ENCODE measurements around the gene GINS3.

The GINS3 gene

DNA sequence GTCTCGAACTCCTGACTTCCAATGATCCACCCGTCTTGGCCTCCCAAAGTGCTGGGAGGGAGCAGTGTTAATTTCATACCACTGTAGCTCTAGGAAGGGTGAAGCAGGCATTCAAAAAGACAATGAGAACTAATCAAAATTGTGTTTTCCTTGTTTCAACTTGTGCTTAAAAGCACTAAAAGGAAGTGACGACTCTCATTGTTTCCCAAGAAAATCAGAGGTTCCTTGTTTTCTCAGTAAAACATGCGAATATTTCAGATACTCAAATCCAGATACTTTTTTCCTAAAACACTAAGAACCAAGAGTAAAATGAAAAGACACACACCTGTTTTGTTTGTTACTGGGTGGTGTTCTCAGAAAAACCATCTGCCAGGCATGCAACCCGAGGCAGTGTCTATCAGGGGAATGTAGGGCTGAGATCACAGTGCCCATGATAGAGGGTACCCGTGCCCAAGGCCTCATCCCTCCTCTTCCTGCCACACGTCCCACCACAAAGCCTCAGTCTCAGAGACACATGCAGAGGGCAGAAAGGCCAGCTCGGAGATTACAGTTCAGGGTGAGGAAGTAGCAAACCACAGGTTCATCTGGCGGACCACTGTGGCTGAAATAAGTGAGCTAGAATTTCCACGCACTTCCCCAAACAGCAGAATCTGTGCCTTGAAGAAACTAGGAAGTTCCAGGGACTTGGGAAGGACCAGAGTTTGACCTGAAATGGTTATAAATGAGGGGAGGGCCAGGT is 33.7 kb downstream of the GINS3 start:
- no peak for DNase-seq (ENCODE audit: low spot score)

DNA sequence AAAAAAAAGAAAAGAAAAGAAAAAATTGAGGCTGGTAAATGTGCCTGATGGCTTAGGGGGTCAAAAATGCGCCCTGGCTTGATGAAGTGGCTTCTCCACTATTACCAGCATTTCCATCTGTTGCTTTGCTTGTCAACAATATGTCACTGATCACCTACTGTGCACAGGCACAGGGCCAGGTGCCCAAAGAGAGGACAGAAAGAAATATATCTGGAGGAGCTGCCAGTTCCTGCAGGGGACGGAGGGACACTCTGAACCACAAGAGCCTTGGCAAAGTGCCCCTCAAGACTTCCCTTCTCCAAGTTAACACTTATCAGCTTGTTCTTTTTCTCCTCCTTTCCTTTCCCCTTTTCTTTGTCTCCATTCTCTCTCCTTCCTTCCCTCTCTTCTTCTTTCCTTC is 34.7 kb downstream of the GINS3 start:
- no peak for DNase-seq (ENCODE audit: low spot score)

DNA sequence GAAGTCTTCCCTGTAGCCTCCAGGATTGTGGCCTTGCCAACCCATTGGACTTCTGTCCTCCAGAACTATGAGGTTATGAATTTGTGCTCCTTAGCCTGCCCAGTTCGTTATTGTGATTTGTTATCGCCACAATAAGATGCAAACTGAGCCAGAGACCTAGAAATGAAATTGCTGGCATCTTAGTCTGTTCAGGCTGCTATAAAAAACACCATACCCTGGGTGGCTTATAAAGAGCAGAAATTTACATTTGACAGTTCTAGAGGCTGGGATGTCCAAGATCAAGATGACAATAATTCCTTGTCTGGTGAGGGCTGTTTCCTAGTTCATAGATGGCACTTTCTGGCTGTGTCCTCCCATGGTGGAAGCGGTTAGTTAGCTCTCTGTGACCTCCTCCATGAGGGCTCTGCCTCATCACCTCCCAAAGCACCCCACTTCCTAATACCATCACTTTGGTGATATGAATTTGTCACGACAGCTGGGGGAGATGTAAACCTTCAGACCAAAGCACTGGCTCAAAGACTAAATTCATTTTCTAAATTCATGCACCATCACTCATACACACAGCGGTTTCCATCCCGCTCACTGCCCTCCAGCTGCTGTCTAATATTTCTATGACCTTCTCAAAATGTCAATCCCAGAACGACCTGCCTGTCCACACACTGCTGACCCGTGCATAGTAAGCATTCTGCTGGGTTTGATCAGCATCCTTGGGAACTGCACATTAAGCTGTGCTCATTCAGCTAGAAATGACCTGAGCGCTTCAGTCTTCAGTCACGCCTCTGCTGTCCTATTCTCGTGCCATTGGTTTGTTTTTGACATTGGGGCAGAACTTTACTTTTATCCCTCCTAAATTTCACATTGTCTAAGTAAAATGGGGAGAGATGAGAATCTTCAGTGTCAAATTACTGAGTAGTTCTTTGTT is 36.6 kb downstream of the GINS3 start:
- DNase-seq (ENCODE audit: low spot score), result no peak

- no peak for DNase-seq (ENCODE audit: low spot score)
Measured at GRCh38 chr16:58430718-58431117, 38.4 kb downstream of the GINS3 start.

DNA sequence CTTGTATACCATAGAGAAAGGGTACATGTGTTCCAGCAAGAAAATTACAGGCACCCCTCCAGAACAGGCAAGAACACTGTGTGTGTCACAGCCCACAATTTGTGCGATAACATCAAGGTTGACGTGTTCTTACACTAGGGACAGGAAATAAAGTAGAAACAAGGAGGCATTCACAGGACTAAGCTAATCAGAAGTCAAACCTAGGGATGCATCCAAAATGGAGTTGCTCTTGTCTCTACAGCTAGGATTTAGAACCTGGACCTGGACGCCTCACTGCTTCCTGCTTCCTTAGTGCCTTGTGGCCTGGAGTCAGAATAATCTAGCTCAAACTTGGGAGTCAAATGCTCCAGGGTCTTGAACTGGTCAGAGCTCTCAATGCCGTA is 41.3 kb downstream of the GINS3 start:
- DNase-seq (ENCODE audit: low spot score), result no peak

- no peak for DNase-seq (ENCODE audit: low spot score)
Measured at GRCh38 chr16:58435779-58436178, 43.5 kb downstream of the GINS3 start.

GRCh38 chr16:58440131-58440530 is 47.9 kb downstream of the GINS3 start:
- DNase-seq (ENCODE audit: low spot score), result no peak

- DNase-seq (ENCODE audit: low spot score), result no peak
Measured at GRCh38 chr16:58442547-58442946, 50.3 kb downstream of the GINS3 start.

GRCh38 chr16:58443783-58444182 is 51.5 kb downstream of the GINS3 start:
- no peak for DNase-seq (ENCODE audit: low spot score)

DNA sequence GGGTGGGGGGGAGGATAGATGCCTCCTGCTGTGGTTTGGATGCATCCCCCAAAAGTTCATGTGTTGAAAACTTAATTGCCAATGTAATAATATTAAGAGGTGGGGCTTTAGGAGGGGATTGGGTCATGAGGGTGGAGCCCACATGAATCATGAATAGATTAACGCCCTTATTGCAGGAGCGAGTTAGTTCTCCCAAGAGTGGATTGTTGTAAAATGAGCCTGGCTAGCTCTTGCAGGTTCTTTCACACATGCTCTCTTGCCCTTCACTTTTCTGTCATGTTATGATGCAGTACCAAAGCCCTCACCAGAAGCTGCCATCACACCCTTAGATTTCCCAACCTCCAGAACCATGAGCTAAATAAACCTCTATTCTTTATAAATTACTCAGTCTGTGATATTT is 52.0 kb downstream of the GINS3 start:
- no peak for DNase-seq (ENCODE audit: low spot score)

GRCh38 chr16:58448890-58449289 is 56.6 kb downstream of the GINS3 start:
- DNase-seq (ENCODE audit: low spot score), result no peak

DNA sequence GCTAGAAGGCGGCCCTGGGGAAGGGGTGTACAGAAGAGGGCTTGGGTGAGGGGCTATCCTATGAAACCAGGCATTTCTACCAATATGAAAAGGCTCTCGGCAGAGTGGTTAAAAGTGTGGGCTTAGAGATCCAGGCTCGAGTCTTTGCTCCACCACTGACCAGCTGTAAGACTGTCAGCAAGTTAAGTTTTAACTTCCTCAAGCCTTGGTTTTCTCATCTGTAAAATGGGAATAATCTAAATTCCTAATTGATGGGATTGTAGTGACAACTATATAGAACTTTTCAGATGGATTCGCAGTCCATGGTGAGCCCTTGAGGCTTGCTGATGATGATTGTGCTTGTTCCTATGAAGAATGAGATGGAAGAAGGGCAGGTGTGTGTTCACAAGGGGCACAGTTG is 57.0 kb downstream of the GINS3 start:
- no peak for DNase-seq (ENCODE audit: low spot score)

GRCh38 chr16:58449768-58450167 is 57.5 kb downstream of the GINS3 start:
- no peak for DNase-seq (ENCODE audit: low spot score)

GRCh38 chr16:58450590-58450989 is 58.3 kb downstream of the GINS3 start:
- DNase-seq (ENCODE audit: low spot score), result no peak

DNA sequence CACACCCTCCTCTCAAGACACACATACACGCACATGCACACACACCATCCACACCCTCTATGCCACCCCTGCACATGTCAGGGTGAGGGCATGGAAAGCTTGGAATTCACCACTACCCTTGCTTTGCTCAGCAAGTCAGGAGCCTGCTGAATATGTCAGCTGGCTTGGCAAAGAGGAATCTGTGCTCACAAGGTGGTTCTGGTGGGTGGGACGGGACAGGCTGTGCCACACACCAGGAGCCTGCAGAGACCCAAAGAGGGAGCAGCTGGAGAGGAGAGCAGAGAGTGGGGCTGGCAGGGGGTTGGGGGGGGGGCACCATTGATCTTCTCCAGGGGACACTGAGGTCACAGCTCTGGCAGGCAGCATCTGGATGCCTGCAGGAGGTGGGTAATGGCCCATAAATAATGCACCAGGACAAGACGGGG is 59.0 kb downstream of the GINS3 start:
- DNase-seq (ENCODE audit: low spot score), result no peak

- DNase-seq (ENCODE audit: low spot score), result no peak
Measured at GRCh38 chr16:58451945-58452401, 59.7 kb downstream of the GINS3 start.

DNA sequence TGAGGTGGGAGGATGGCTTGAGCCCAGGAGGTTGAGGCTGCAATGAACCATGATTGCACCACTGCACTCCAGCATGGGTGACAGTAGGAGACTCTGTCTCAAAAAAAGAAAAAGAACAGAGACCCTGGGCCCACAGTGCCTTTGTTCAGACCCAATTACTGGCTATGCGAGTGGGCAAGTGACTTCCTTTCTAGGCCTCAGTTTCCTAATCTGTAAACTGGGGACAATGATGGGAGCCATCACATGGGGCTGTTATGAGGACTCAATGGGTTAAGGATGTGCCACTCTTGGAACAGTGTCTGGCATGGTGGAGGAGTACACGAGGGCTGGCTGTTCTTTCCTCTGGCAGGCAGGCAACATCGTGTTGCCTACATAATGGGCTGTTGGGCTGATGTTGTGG is 60.4 kb downstream of the GINS3 start:
- no peak for DNase-seq (ENCODE audit: low spot score)

DNA sequence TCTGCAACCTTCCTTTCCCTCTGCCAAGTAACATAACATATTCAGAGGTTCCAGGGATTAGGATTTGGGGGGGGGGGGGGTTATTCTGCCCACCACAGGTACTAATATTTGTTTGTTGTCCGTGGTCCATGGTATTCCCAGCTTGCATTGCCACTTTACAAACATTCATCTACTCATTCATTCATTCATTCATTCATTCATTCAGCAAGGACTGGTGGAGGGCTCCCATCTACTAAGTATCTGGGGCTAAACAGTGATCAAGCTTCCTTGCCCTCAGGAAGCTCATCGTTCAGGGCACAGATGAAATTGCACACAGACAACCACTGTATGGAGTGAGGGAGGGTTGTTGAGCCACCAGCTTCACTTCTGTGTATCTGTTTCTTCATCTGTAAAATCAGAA is 61.9 kb downstream of the GINS3 start:
- no peak for DNase-seq (ENCODE audit: low spot score)

DNA sequence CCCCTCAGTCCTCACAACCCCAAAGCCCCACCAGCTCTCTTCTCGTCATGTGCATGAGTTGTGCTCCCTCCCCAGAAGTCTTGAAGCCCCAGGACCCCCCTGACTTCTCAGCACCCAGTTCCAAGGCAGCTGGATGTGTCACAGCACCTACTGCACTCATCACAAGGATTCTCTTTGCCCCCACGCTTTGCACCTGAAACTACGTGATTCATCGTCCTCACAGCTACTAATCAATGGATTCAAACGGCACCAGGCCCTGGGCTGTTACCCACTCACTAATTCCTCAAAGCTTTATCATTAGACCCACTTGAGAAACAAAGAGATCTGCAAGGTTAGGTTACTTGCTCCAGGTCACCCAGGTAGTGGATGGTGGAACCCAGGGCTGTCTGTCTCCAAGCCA is 62.6 kb downstream of the GINS3 start:
- DNase-seq (ENCODE audit: low spot score), result no peak
